HG02610 (cell line): ENCODE data around the gene PLPP3.
A peak's percentile ranks its signal among the peaks of the same experiment; 100 is the strongest.

Source experiments
- ATAC-seq: cut with Tn5 transposase; IDR thresholded peaks from one replicate; pipeline ENCODE4 v1.9.1; 2021; ENCODE audit warnings: mild to moderate bottlenecking, moderate library complexity; ENCODE audit not compliant: unreplicated experiment

Gene PLPP3

DNA sequence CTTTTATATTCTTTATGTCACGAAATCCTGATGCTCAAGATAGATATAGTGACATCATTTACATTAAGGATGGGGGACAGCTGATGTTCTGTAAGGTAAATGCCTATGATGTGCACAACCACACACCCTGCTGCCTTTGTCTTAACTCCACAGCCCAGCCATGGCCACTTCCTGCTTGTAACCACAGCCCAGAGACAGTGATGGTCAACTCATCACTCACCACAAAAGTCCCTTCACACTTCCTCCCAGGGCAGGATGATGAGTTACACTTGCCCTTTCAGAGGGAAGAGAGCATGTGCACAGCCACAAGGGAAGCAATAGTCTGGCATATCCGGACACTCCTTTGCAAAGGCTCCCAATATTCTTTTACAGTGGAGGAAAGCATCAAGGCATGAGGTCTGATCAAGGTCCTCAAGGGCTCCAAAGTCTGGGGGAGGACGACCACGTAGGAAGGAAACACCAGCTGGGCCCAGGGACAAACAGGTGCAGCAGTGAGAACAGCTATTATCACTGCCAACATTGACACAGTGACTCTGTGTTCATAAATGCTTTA lies 53.8 kb downstream of the PLPP3 start:
- ATAC-seq, result peak; percentile 84

DNA sequence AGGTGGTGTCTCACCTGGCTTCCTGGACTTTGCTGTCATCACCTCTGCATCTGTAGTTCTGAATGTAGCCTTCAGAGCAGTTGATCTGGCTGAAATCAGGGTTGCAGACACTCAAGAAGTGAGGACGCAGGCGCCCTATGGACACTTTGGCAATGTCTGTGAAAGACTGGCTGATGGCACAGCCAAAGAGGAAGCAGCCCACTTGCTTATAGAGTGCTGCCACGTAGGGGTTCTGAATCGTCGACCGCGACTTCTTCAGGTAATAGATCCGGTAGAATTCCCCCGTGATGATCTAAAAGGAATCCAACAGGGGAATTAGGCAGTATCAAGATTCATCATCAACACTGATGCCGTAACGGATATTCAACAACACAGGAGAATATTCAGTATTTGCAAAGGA lies 55.1 kb downstream of the PLPP3 start:
- no peak for ATAC-seq

DNA sequence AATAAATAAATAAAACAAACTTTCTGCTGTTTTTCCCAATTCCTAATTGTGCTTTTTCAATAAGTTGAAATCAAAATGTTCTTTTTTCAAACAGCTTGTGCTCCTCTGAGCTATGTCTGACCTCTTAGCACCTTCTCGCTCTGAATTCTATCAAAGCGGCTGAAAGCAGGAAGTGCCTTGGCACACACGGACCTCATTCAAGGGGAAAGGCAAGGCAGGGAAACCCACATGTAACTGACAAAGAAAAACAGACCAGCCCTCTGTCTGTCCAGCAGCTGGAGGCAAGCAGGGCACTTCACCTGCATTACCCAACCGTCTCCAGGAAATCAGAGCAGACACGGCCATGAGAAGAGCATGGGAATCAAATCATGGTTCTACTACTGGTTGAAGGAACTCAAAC lies 56.7 kb downstream of the PLPP3 start:
- ATAC-seq, result no peak

- no peak for ATAC-seq
These were observed 59.3 kb downstream of the PLPP3 start for GRCh38 chr1:56520016-56520601.

DNA sequence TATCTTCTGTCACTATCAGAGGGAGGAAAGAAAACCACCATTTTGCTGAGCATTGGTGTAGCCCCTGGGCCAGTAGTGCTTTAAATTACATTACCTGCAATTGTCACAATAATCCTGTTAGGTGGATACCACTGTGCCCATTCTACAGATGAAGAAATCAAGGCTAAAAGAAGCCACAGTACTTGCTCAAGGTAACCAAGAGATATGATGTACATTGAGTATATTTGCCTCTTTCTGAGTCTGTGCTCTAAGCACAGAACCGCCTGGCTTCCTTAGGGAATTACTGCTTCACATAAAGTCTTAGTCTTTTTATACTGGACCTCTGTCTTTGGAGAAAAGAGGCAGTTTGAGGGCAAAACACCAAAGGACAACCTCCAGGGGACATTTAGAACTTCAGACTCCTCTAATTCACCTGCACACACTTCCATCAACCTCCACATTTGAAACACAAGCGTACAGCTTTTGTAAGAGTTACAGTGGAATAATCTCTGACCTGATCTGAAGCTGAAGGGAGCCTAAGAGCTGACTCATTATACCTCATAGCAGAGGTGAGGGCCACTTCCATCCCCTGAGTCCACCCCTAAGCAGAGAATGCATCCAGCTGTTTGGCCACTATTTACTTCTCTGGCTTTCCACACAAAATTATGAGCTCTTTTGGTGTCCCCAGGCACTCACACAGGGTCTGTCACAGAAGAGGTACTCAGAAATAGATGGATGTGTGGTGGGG lies 61.8 kb downstream of the PLPP3 start:
- no peak for ATAC-seq

DNA sequence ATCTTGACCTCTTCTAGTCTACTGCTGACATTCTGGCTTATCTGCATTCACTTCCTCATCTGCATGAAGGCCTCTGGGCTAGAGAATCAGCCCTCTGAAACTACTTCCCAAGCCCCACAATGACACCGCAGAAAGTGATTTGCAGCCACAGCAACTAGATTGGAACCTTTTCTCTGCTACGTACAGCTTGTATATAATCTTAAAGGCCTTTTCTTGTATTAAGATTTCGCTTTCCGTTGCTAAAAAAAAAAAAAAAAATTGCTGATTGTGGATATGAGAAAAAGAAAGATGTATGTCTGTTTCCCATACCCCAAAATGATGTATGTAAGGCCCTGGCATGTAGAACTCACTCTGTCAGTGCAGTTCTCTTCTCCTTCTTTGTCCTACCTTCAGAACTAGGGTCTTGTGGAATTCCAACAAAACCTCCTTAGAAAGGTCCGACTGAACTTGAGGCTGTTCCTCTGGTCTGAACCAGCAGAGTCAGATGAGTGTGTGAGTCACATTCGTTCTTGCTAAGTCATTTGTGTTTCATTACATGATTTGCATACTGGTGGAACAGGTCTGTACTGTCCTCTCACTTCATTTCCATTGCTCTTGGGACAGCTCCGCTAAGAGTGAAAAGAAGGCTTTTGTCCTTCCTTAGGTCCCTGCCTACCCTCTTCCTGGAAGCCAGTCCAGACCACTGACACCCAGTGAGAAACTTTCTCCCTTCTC lies 62.7 kb downstream of the PLPP3 start:
- peak; percentile 97 for ATAC-seq

DNA sequence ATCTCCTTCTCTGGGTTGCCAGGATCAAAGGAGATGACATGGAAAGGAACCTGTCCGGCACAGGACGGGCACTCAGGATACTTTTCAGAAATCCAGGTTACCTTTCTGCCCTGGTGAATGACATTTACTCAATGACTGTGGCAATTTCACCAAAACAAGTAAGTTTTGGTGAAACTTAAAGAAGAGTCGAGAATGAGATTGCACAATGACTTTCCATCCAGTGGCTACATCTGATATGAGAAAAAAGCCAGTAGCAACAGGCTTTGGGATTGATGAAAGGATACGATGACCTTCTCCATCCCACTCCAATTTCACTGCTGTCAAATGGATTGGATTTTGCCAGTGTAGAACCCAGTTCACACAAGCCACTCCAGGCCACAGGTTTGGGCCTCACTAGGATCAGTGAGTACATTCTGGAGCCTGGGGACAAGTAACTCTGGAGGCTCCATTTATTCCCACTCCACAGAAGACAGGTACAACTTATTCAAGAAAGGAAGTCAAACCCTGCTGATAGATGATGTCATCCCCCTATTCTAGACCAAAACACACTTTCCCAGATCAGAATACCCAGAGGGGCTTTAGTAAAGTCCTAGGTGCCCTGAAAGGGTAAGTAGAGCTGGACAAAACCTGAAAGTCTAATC lies 63.3 kb downstream of the PLPP3 start:
- no peak for ATAC-seq

- ATAC-seq, result no peak
These were observed 66.5 kb downstream of the PLPP3 start for GRCh38 chr1:56512724-56513494.

- no peak for ATAC-seq
These were observed 67.6 kb downstream of the PLPP3 start for GRCh38 chr1:56511766-56512165.

- ATAC-seq, result no peak
These were observed 68.0 kb downstream of the PLPP3 start for GRCh38 chr1:56511364-56511763.

- no peak for ATAC-seq
These were observed 68.7 kb downstream of the PLPP3 start for GRCh38 chr1:56510642-56511021.

GRCh38 chr1:56509713-56510641 lies 69.4 kb downstream of the PLPP3 start:
- no peak for ATAC-seq

- ATAC-seq, result no peak
These were observed 70.8 kb downstream of the PLPP3 start for GRCh38 chr1:56508523-56508983.

DNA sequence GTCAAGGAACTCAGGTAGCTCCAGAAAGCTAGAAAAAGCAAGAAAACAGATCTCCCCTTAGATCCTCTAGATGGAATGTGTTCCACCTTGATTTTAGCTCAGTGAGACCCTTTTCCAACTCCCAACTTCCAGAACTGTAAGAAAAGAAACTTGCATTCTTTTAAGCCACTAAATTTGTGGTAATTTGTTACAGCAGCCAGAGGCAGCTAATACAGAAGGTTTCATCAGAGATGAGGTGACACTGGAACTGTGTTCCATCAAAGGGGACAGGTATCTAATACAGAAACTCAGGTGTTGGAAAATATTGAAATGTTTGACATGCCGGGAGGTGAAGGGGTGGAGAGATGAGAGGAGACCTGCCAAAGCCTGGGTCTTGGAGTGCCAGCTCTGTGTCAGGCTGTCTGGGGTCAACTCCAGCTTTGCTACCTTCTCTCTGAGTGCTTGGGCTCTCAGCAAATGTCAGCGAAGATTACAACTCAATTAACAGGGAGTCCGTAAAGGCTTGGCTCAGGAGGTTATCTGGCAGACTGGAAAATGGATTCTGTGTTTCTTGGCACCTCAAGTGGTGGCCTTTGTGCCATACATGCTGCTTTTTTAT lies 71.3 kb downstream of the PLPP3 start:
- no peak for ATAC-seq

GRCh38 chr1:56506951-56507491 lies 72.3 kb downstream of the PLPP3 start:
- ATAC-seq, result no peak

- no peak for ATAC-seq
These were observed 73.3 kb downstream of the PLPP3 start for GRCh38 chr1:56505792-56506743.

DNA sequence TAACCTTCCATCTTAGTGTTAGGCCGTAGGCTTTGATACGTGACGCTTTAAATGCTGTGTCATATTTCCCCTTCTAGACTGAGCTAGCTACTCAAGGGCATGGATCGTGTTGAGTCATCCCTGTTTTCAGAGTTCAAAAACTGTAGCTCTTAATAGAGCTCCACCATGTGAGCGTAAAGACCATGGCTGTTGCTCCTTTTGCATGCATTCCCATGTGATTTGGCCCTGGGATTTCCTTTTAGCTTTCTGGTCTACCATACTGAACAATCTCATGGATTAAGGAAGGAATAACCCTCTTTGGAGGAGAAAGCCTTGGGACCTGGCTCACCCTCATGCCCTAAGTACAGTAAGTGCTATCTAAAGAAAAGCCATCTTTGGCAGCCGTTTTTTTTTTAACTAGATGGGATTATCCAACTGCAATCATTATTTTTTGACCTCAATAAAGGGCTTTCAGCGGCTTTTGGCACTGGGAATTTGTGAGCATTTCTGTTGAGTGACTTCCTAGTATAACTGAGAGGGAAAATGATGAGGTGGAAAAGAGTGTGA lies 76.6 kb downstream of the PLPP3 start:
- ATAC-seq, result no peak
